GM23338 (cell line): ENCODE measurements around the gene SMOC2. TPM values are rescaled to one million over a fixed set of nuclear protein-coding genes. Genes with fewer than 3 reads are reported as not detected.

Experiments
- ATAC-seq: fragments of 200-7000 bp; cut with Tn5 transposase; 3 replicates; pipeline ENCODE4 v1.9.1; 2020
- DNase-seq: peaks from one replicate; pipeline ENCODE4 v3.0.0-alpha.2; 2015; ENCODE audit warnings: low spot score
- H2AFZ ChIP-seq: fragments of 200-600 bp; sonication (generic); 2 replicates; pipeline ENCODE4 v1.8.0; 2016; ENCODE audit warnings: antibody characterized with exemption, mild to moderate bottlenecking, moderate library complexity
- H3F3A ChIP-seq: fragments of 200-600 bp; sonication (generic); replicated peaks from 2 replicates; pipeline ENCODE4 v1.8.0; 2017; ENCODE audit warnings: antibody characterized with exemption, mixed run types, low read depth
- H3K27ac ChIP-seq: fragments of 200-600 bp; sonication (generic); 2 replicates; pipeline ENCODE4 v1.6.1; 2016; ENCODE audit warnings: low read depth
- H3K27me3 ChIP-seq: fragments of 200-600 bp; sonication (generic); 2 replicates; pipeline ENCODE4 v1.8.0; 2016; ENCODE audit warnings: mild to moderate bottlenecking, mixed run types, moderate library complexity; ENCODE audit not compliant: insufficient read depth
- H3K36me3 ChIP-seq: fragments of 200-600 bp; sonication (generic); 2 replicates; pipeline ENCODE4 v1.8.0; 2016; ENCODE audit warnings: mild to moderate bottlenecking; ENCODE audit not compliant: insufficient read depth
- H3K4me1 ChIP-seq: fragments of 200-600 bp; sonication (generic); 2 replicates; pipeline ENCODE4 v1.8.0; 2016; ENCODE audit warnings: mild to moderate bottlenecking, moderate library complexity; ENCODE audit not compliant: insufficient read depth
- H3K4me2 ChIP-seq: fragments of 200-600 bp; sonication (generic); 2 replicates; pipeline ENCODE4 v1.7.1; 2017; ENCODE audit warnings: mixed run types
- H3K4me3 ChIP-seq: fragments of 200-600 bp; sonication (generic); 2 replicates; pipeline ENCODE4 v1.6.1; 2016; ENCODE audit warnings: mixed run types
- H3K79me2 ChIP-seq: fragments of 200-600 bp; sonication (generic); replicated peaks from 2 replicates; pipeline ENCODE4 v1.8.0; 2017; ENCODE audit warnings: mild to moderate bottlenecking; ENCODE audit not compliant: insufficient read depth
- H3K9me2 ChIP-seq: fragments of 200-600 bp; sonication (generic); 2 replicates; pipeline ENCODE4 v1.8.0; 2017; ENCODE audit not compliant: insufficient read depth
- H4K20me1 ChIP-seq: fragments of 200-600 bp; sonication (generic); replicated peaks from 2 replicates; pipeline ENCODE4 v1.8.0; 2017; ENCODE audit warnings: mild to moderate bottlenecking; ENCODE audit not compliant: insufficient read depth
- H3K27ac Mint-ChIP-seq: 2 replicates; pipeline ENCODE4 v1.8.0; 2020; ENCODE audit warnings: inconsistent platforms, mild to moderate bottlenecking, moderate library complexity, mixed read lengths
- H3K27me3 Mint-ChIP-seq: 3 replicates; pipeline ENCODE4 v1.8.0; 2022; ENCODE audit warnings: low read depth, mild to moderate bottlenecking, moderate library complexity, mixed read lengths, inconsistent platforms; ENCODE audit not compliant: insufficient read depth, poor library complexity
- H3K36me3 Mint-ChIP-seq: 3 replicates; pipeline ENCODE4 v1.8.0; 2021; ENCODE audit warnings: low read depth, mild to moderate bottlenecking, inconsistent platforms, moderate library complexity, mixed read lengths
- H3K4me1 Mint-ChIP-seq: 3 replicates; pipeline ENCODE4 v1.8.0; 2020; ENCODE audit warnings: mild to moderate bottlenecking, inconsistent platforms, mixed read lengths
- H3K4me3 Mint-ChIP-seq: 3 replicates; pipeline ENCODE4 v1.8.0; 2021; ENCODE audit warnings: moderate library complexity, mild to moderate bottlenecking, inconsistent platforms, mixed read lengths
- H3K9me3 Mint-ChIP-seq: 3 replicates; pipeline ENCODE4 v1.8.0; 2020; ENCODE audit warnings: moderate library complexity, mild to moderate bottlenecking, inconsistent platforms, mixed read lengths
- EZH2phosphoT487 ChIP-seq: fragments of 200-600 bp; sonication (generic); IDR thresholded peaks from one replicate; pipeline ENCODE4 v1.8.1; 2018; ENCODE audit warnings: antibody characterized with exemption; ENCODE audit not compliant: unreplicated experiment
- POLR2AphosphoS5 ChIP-seq: IDR thresholded peaks from 2 replicates; pipeline ENCODE4 v1.6.1; 2016; ENCODE audit warnings: antibody characterized with exemption, low read depth
- REST ChIP-seq: IDR thresholded peaks from one replicate; pipeline ENCODE4 v1.6.1; 2018; ENCODE audit warnings: antibody characterized with exemption; ENCODE audit not compliant: unreplicated experiment
- ZNF114 ChIP-seq: fragments of 250-450 bp; sonication (Bioruptor Pico); IDR thresholded peaks from 2 replicates; pipeline ENCODE4 v1.5.0; 2020; ENCODE audit warnings: mild to moderate bottlenecking, moderate library complexity
- ZNF462 ChIP-seq: fragments of 250-450 bp; sonication (Bioruptor Pico); IDR thresholded peaks from 2 replicates; pipeline ENCODE4 v1.5.0; 2020; ENCODE audit warnings: mild to moderate bottlenecking, moderate library complexity
- polyA plus RNA-seq: library from polyadenylated mRNA; unstranded; fragments of >200 nt; fragmentation: Nextera tagmentation; extraction: Ambion mirVana; gene quantifications from 2 replicates; pipeline ENCODE4 v1.2.1, GENCODE V29; 2016
- total RNA-seq: library from RNA; depleted of rRNA; stranded (reverse); fragments of >200 nt; shearing (Covaris generic); gene quantifications from 2 replicates; pipeline ENCODE4 v1.2.3, GENCODE V29; 2014
- TF ChIP-seq, protein P1 (sequence below): IDR thresholded peaks from 2 replicates; pipeline ENCODE4 v1.6.1; 2016; ENCODE audit warnings: antibody characterized with exemption

Gene SMOC2
- total and polyA plus RNA-seq, 2 experiments from 2014 or later, result 4.3 to 6.5 TPM

DNA sequence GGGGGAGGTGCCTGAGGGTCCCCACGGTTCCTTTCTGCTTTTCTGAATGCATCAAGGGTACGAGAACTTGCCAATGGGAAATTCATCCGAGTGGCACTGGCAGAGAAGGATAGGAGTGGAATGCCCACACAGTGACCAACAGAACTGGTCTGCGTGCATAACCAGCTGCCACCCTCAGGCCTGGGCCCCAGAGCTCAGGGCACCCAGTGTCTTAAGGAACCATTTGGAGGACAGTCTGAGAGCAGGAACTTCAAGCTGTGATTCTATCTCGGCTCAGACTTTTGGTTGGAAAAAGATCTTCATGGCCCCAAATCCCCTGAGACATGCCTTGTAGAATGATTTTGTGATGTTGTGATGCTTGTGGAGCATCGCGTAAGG, 226.4 kb downstream of the SMOC2 start:
- Mint-ChIP-seq H3K4me1 (peaks cover 24% of the 10 kb centered on the region), H3K27me3 (peaks cover 8% of the 10 kb centered on the region), H3K9me3 (peaks cover 8% of the 10 kb centered on the region; the same call in 2 of the 3 replicates), H3K27ac (no peak overlapping the region), H3K4me3 (no peak overlapping the region), H3K36me3 (peaks cover 8% of the 10 kb centered on the region; the same call in 2 of the 3 replicates)
- Histone ChIP-seq H3K27me3 (no peaks in the 10 kb centered on the region), H3F3A (no peaks in the 10 kb centered on the region), H4K20me1 (no peaks in the 10 kb centered on the region), H2AFZ (no peak overlapping the region), H3K4me2 (no peak overlapping the region), H3K4me3 (no peak overlapping the region), H3K4me1 (peaks cover 25% of the 10 kb centered on the region), H3K9me2 (peaks cover 11% of the 10 kb centered on the region), H3K79me2 (no peaks in the 10 kb centered on the region), H3K27ac (no peak overlapping the region), H3K36me3 (no peaks in the 10 kb centered on the region)
- no peak for ATAC-seq
- DNase-seq, result no peak
- no peak for TF ChIP-seq ZNF462 (CRISPR knock-in tag)

DNA sequence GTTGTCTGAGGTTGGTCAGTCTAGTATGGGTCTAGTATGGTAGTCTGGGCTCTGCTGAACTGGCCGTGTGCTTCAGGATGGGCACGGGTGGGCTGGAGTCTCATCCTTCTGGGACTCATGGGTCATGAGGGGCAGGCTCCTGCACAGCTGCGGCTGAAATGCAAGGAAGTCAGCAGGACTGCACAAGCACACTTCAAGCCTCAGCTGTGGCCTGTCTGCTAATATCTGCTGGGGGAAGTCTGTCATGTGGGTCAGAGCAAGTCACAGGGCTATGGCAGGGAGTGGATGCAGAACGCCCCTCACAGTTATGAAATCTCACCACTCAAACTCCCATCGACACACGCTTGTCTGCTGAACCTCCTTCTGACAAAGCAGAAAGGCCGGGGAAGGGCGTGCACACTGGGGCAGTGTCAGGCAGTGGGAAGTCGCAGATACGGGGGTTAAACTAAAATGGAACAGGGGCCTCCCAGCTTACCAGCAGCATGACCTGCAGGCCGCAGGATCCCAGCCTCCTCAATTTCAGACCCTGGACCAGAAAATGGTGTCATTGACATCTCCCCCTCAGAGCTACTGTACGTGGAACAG, 229.5 kb downstream of the SMOC2 start:
- no peak for TF ChIP-seq POLR2AphosphoS5
- TF ChIP-seq REST, result no peak
- TF ChIP-seq, protein P1, sequence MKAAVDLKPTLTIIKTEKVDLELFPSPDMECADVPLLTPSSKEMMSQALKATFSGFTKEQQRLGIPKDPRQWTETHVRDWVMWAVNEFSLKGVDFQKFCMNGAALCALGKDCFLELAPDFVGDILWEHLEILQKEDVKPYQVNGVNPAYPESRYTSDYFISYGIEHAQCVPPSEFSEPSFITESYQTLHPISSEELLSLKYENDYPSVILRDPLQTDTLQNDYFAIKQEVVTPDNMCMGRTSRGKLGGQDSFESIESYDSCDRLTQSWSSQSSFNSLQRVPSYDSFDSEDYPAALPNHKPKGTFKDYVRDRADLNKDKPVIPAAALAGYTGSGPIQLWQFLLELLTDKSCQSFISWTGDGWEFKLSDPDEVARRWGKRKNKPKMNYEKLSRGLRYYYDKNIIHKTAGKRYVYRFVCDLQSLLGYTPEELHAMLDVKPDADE, result no peak
- TF ChIP-seq ZNF114 (CRISPR knock-in tag), result no peak
- TF ChIP-seq EZH2phosphoT487, result no peak

More for the DNA sequence above, 229.5 kb downstream of the SMOC2 start:
- H3K27ac Mint-ChIP-seq, result no peak overlapping the region
- Histone ChIP-seq H3K36me3 (no peaks in the 10 kb centered on the region), H3F3A (no peaks in the 10 kb centered on the region), H3K27me3 (no peaks in the 10 kb centered on the region), H3K4me1 (peaks cover 14% of the 10 kb centered on the region), H3K79me2 (no peaks in the 10 kb centered on the region), H3K4me2 (no peak overlapping the region), H3K9me2 (peaks cover 11% of the 10 kb centered on the region), H3K27ac (no peak overlapping the region), H3K4me3 (no peak overlapping the region), H4K20me1 (no peaks in the 10 kb centered on the region), H2AFZ (no peak overlapping the region)
- peaks cover 13% of the 10 kb centered on the region for H3K4me1 Mint-ChIP-seq
- peaks cover 8% of the 10 kb centered on the region; the same call in 2 of the 3 replicates for H3K9me3 Mint-ChIP-seq
- H3K4me3 Mint-ChIP-seq, result no peak overlapping the region
- ATAC-seq, result no peak
- H3K27me3 Mint-ChIP-seq, result peaks cover 8% of the 10 kb centered on the region
- no peak for DNase-seq
- H3K36me3 Mint-ChIP-seq, result peaks cover 8% of the 10 kb centered on the region; the same call in 2 of the 3 replicates
